GM12873 (cell line): Measurements from ENCODE around the gene RPS21.

Source experiments
- TF ChIP-seq, protein P1 (sequence below): IDR thresholded peaks from 2 replicates; pipeline ENCODE4 v1.5.1; 2012; ENCODE audit warnings: low read depth, mild to moderate bottlenecking, moderate library complexity, low read length, control low read depth; ENCODE audit not compliant: insufficient read depth; ENCODE audit errors: missing control alignments

RPS21 gene

GRCh38 chr20:62416651-62417637 lies 30.0 kb downstream of the RPS21 start:
- TF ChIP-seq, protein P1, sequence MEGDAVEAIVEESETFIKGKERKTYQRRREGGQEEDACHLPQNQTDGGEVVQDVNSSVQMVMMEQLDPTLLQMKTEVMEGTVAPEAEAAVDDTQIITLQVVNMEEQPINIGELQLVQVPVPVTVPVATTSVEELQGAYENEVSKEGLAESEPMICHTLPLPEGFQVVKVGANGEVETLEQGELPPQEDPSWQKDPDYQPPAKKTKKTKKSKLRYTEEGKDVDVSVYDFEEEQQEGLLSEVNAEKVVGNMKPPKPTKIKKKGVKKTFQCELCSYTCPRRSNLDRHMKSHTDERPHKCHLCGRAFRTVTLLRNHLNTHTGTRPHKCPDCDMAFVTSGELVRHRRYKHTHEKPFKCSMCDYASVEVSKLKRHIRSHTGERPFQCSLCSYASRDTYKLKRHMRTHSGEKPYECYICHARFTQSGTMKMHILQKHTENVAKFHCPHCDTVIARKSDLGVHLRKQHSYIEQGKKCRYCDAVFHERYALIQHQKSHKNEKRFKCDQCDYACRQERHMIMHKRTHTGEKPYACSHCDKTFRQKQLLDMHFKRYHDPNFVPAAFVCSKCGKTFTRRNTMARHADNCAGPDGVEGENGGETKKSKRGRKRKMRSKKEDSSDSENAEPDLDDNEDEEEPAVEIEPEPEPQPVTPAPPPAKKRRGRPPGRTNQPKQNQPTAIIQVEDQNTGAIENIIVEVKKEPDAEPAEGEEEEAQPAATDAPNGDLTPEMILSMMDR = no peak

DNA sequence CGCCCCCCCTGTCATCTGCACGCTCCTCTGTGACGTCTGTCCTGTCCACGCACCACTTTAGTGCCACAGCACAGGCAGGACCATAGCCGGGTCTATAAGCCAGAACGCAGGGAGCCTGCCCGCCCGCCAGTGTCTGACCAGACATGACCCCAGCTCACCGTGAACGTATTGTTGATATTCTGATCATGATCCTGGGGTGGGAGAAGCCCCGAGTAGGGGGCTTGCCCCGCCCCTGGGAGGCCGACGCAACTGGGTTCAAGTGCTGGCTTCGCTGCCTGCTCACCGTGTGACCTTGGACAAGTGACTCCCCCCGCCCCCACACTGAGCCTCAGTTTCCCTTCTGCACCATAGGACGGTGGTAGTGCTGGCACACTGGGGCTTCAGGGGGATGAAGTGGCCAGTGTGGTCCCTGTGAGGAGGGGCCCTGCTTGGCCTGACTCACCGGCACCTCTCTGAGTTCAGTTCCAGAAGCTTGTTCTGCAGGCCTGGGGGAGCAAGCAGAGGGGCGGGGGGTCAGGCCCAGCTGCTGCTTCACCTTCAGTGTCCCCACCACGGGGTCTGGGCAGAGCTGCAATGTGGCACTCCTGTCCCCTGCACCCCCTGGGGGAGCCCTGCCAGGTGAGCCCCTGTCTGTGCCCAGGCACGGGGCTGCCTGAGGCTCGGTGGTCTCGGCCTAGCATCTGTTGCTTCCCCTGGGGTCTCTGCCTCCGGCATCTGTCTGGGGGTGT lies 31.2 kb downstream of the RPS21 start:
- TF ChIP-seq, protein P1 = no peak

- TF ChIP-seq, protein P1 = no peak
Observed at GRCh38 chr20:62418709-62419487, 32.0 kb downstream of the RPS21 start.

DNA sequence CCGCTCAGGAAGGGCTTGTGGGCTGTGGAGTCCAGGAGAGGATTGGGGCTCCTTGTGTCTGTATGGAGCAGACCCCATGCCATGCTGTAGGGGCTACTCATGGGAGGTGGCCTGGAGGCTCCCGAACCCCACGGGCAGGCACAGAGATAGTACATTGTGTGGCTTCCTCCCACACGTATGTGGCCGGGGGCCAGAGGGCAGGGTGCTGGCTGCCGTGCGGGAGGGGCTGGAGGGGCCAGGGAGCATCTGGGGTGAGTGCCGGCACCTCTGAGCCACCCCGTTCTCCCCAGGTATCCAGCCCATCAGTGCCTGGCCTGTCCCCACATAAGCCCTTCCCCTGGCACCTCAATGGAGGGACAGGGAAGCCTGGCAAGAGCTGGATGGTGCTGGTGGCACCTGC lies 32.9 kb downstream of the RPS21 start:
- TF ChIP-seq, protein P1 = no peak

DNA sequence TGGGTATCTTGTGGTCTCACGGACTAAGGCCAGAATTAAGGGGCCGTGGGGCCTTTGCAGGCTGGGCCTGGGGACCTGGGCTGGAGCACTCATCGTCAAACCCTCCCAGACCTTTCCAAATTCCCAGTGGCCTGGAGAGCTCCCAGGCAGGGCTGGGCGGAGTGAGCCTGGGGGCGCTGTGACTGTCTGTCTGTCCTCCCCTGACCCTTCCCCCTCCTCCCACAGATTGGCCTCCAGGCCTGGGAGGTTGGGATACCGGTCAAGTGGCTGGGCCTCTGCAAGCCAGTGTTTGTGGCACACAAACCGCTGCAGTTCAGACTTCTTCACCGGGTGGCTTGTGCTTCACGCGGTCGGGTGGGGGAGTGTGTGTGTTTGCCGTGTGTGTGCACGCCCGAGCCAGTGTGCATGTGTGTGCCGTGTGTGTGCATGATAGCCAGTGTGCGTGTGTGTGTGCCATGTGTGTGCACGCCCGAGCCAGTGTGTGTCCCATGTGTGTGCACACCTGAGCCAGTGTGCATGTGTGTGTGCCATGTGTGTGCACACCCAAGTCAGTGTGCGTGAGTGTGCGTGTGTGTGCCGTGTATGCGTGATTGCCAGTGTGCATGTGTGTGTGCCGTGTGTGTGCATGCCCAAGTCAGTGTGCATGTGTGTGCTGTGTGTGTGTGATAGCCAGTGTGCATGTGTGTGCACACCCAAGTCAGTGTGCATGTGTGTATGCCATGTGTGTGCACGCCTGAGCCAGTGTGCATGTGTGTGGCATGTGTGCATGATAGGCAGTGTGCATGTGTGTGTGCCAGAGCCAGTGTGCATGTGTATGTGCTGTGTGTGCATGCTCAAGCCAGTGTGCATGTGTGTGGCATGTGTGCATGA lies 34.2 kb downstream of the RPS21 start:
- TF ChIP-seq, protein P1 = no peak

GRCh38 chr20:62421716-62421990 lies 34.8 kb downstream of the RPS21 start:
- TF ChIP-seq, protein P1 = no peak
